GM06990 (cell line): ENCODE data around the gene CREBRF.

ENCODE experiments used
- DNase-seq: peaks from one replicate; pipeline ENCODE4 v3.0.0-alpha.2; 2011; ENCODE audit not compliant: insufficient read length; ENCODE audit errors: extremely low read depth
- H3K27me3 ChIP-seq: replicated peaks from 2 replicates; pipeline ENCODE4 v1.6.0; 2011; ENCODE audit warnings: low read length; ENCODE audit not compliant: control insufficient read depth, insufficient read depth
- H3K36me3 ChIP-seq: 2 replicates; pipeline ENCODE4 v1.5.1; 2011; ENCODE audit warnings: low read length; ENCODE audit not compliant: control insufficient read depth, insufficient read depth
- H3K4me3 ChIP-seq: replicated peaks from 2 replicates; pipeline ENCODE4 v1.5.1; 2011; ENCODE audit warnings: low read depth, mild to moderate bottlenecking, control low read depth, low read length
- TF ChIP-seq, protein P1 (sequence below): IDR thresholded peaks from 2 replicates; pipeline ENCODE4 v1.5.1; 2011; ENCODE audit warnings: low read length, control low read depth, mild to moderate bottlenecking, inconsistent platforms; ENCODE audit not compliant: insufficient read depth, poor library complexity, severe bottlenecking

CREBRF gene, protein sequence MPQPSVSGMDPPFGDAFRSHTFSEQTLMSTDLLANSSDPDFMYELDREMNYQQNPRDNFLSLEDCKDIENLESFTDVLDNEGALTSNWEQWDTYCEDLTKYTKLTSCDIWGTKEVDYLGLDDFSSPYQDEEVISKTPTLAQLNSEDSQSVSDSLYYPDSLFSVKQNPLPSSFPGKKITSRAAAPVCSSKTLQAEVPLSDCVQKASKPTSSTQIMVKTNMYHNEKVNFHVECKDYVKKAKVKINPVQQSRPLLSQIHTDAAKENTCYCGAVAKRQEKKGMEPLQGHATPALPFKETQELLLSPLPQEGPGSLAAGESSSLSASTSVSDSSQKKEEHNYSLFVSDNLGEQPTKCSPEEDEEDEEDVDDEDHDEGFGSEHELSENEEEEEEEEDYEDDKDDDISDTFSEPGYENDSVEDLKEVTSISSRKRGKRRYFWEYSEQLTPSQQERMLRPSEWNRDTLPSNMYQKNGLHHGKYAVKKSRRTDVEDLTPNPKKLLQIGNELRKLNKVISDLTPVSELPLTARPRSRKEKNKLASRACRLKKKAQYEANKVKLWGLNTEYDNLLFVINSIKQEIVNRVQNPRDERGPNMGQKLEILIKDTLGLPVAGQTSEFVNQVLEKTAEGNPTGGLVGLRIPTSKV

DNA sequence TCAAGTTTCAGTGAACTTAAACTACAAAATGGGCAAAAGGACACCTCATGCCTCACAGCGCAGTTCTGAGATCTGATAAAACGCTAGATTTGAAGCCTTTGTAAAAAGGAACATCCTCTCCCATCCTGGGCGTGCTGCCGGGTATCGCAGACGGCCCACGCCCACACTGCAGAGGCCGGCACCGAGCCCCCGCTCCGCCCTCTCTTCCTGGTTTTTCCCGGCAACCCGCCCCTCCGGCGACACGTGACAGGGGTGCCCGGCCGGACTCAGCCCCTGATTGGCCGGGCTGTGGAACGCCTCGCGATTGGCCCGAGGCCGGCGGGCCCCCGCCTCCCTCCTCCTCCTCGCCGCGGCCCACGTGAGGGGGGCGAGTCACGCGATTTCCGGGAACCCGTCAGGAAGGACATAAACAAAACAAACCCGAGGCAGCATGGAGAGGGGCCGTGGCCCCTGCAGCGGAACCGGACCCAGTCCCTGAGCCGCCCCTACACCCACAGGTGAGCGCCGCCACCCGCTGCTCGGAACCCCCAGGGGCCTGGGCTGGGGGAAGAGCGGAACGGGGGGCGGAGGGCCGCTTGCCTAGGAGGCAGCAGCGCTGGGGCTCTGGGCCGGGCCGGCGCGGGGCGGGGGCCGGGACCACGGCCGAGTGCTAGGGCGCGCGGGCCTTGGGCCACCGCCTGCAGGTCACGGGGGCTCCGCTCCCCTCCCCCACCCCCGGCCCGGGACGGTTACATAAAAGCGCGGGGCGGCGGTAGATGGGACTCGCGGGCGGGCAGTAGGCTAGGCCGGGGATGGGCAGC is at the start of gene CREBRF:
CREBRF (plus strand) TSS at position 370 of the 800 bp plus-strand sequence. CDS start 24,424 bp downstream, outside the sequence.
- peak; percentile 99 for DNase-seq
- H3K36me3 ChIP-seq, result no peaks in the 10 kb centered on the region
- H3K4me3 ChIP-seq, result peak within 1 kb of the TSS; percentile 77
- H3K27me3 ChIP-seq, result no peaks in the 10 kb centered on the region
- TF ChIP-seq, protein P1, sequence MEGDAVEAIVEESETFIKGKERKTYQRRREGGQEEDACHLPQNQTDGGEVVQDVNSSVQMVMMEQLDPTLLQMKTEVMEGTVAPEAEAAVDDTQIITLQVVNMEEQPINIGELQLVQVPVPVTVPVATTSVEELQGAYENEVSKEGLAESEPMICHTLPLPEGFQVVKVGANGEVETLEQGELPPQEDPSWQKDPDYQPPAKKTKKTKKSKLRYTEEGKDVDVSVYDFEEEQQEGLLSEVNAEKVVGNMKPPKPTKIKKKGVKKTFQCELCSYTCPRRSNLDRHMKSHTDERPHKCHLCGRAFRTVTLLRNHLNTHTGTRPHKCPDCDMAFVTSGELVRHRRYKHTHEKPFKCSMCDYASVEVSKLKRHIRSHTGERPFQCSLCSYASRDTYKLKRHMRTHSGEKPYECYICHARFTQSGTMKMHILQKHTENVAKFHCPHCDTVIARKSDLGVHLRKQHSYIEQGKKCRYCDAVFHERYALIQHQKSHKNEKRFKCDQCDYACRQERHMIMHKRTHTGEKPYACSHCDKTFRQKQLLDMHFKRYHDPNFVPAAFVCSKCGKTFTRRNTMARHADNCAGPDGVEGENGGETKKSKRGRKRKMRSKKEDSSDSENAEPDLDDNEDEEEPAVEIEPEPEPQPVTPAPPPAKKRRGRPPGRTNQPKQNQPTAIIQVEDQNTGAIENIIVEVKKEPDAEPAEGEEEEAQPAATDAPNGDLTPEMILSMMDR, result no peak

DNA sequence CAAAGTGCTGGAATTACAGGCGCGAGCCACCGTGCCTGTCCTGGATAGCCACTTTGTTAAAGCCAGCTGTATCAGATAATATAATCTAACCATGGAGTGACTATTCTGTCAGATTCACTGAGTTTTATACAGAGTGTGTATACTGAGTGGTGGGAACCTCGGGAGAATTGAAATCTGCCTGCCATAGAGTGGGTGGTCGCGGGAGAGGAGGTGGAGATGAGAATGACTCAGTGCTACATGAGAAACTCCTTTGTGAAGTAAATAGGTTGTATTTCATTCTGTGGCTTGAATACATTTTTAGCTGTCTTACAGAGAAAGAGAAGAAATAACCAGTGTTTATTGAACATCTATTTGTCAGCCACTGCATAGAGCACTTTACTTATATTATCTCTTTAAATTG is 46.1 kb upstream of the CREBRF start:
- no peak for DNase-seq
- no peaks in the 10 kb centered on the region for H3K27me3 ChIP-seq

DNA sequence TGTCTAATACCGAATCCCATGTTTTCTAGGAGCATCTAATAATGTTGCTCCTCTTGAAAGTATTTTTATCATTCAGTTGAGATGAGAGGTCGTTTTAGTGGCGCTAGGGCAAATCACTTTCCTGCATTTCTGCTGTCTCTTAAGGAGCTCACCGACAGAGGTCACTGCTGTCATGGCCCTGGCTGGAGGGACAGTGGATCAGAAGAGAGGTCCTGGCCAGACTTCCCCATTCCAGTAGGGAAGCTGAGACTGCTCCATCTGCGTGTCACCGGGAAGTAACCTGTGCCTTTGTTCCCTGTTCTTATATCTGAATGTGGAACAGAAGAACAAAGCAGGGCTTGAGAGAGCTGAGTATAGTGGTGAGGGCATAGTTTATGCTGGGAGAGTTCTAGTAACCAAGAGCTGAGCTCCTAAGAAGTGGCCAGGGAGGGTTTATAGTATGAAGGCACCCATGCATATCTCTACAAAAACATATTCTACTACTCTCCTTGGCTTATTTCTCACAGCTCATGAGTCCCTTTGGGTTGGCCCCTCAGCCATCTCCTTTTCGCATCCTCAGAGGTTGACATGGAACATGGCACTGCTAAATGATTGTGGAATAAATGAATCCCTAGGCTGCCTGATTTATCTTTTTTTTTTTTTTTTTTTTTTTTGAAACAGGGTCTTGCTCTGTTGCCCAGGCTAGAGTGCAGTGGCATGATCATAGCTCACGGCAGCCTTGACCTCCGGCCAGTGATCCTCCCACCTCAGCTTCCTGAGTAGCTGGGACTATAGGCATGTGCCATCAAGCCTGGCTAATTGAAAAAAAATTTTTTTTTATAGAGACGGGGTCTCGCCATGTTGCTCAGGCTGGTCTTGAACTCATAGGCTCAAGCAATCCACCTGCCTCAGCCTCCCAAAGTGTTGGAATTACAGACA is 45.3 kb upstream of the CREBRF start:
- peaks cover 1% of the 10 kb centered on the region; the same call in 1 of the 2 replicates for H3K36me3 ChIP-seq

More for the DNA sequence above, 46.1 kb upstream of the CREBRF start:
- Histone ChIP-seq H3K36me3 (peaks cover 1% of the 10 kb centered on the region; the same call in 1 of the 2 replicates), H3K4me3 (no peak overlapping the region)
- TF ChIP-seq, protein P1, result no peak

DNA sequence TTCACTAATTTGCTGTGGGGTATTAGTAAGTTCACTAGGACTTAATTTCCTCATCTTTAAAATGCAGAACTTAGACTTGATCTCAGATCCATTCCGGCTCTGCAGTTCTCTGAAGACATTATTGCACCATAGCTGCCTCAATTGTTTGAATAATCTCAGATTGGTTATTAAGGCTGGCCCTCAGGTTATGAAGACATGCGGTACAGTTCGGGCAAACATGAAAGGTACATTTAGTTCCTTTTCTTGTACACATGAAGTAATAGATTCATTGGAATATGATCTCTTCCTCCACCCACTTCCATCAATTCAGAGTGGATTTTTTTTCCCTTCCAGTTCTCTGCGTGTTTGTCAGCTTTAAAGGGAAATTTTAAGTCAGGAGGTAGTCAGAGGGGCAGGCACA is 44.6 kb upstream of the CREBRF start:
- H3K36me3 ChIP-seq, result peaks cover 1% of the 10 kb centered on the region; the same call in 1 of the 2 replicates
- TF ChIP-seq, protein P1, result no peak
- no peaks in the 10 kb centered on the region for H3K27me3 ChIP-seq
- H3K4me3 ChIP-seq, result no peak overlapping the region
- no peak for DNase-seq

More for the DNA sequence above, 45.3 kb upstream of the CREBRF start:
- H3K4me3 ChIP-seq, result no peak overlapping the region
- TF ChIP-seq, protein P1, result peak; percentile 5
- no peaks in the 10 kb centered on the region for H3K27me3 ChIP-seq
- no peak for DNase-seq

DNA sequence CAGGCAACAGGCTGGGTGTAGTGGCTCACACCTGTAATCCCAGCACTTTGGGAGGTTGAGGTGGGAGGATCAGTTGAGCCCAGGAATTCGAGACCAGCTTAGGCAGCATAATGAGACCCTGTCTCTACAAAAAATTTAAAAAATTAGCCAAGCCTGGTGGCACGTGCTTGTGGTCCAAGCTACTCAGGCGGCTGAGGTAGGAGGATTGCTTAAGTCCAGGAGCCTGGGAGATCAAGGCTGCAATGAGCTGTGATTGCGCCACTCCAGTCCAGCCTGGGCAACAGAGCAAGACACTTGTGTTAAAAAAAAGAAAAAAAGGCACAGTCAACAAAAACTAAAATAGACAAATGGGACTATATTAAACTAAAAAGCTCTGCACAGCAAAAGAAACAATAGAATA is 43.3 kb upstream of the CREBRF start:
- Histone ChIP-seq H3K4me3 (no peak overlapping the region), H3K27me3 (no peaks in the 10 kb centered on the region), H3K36me3 (peaks cover 1% of the 10 kb centered on the region; the same call in 1 of the 2 replicates)
- TF ChIP-seq, protein P1, result no peak
- DNase-seq, result no peak
